HepG2 (cell line): ENCODE results near the gene TUBGCP4. TPM values are rescaled to one million over a fixed set of nuclear protein-coding genes. Genes with fewer than 3 reads are reported as not detected.
A peak's percentile ranks its signal among the peaks of the same experiment; 100 is the strongest.

ENCODE experiments used
- CAMTA2 ChIP-seq: sonication (generic); formaldehyde crosslinking; IDR thresholded peaks from 2 replicates; pipeline ENCODE4 v1.4.0; 2020; ENCODE audit warnings: mild to moderate bottlenecking, missing genetic modification reagents, borderline replicate concordance
- CHCHD3 ChIP-seq: sonication (generic); formaldehyde crosslinking; IDR thresholded peaks from 2 replicates; pipeline ENCODE4 v1.8.0; 2022; ENCODE audit warnings: mild to moderate bottlenecking, missing genetic modification reagents, moderate library complexity
- KLF9 ChIP-seq: IDR thresholded peaks from 2 replicates; pipeline ENCODE4 v1.6.1; 2016; ENCODE audit warnings: low read depth
- NR2C2 ChIP-seq: sonication (generic); formaldehyde crosslinking; IDR thresholded peaks from 2 replicates; pipeline ENCODE4 v1.4.0; 2020; ENCODE audit warnings: missing genetic modification reagents, mild to moderate bottlenecking, moderate library complexity, borderline replicate concordance
- PAF1 ChIP-seq: IDR thresholded peaks from 2 replicates; pipeline ENCODE4 v1.6.1; 2016; ENCODE audit warnings: missing genetic modification reagents, missing compliant biosample characterization
- PHF5A ChIP-seq: IDR thresholded peaks from one replicate; pipeline ENCODE4 v1.6.1; 2018; ENCODE audit warnings: low read depth, missing genetic modification reagents; ENCODE audit not compliant: unreplicated experiment
- REXO4 ChIP-seq: sonication (generic); formaldehyde crosslinking; IDR thresholded peaks from 2 replicates; pipeline ENCODE4 v1.8.0; 2022; ENCODE audit warnings: missing genetic modification reagents, mild to moderate bottlenecking, borderline replicate concordance
- ZBTB26 ChIP-seq: IDR thresholded peaks from 2 replicates; pipeline ENCODE4 v1.6.1; 2016; ENCODE audit warnings: missing compliant biosample characterization, missing genetic modification reagents, borderline replicate concordance
- ZNF619 ChIP-seq: sonication (generic); formaldehyde crosslinking; IDR thresholded peaks from 2 replicates; pipeline ENCODE4 v1.4.0; 2020; ENCODE audit warnings: mild to moderate bottlenecking, missing genetic modification reagents
- polyA plus RNA-seq, 8 experiments: library from polyadenylated mRNA; depleted of rRNA in 3 of 8; stranded (reverse) in 7 of 8; unstranded in 1 of 8; fragments of >200 nt; fragmentation: Illumina TruSeq in 4 of 8; extraction: Trizol in 4 of 8; gene quantifications; 2 replicates each; pipeline versions ENCODE4 v1.2.1 to v1.2.3, GENCODE V29; 2011 to 2016; ENCODE audit warnings: low read depth in 4 of 8, missing spikeins in 1 of 8, mixed read lengths in 1 of 8; ENCODE audit not compliant: insufficient read depth in 1 of 8
- total RNA-seq, 5 experiments: library from RNA; depleted of rRNA; stranded (reverse); fragments of >200 nt; fragmentation: Illumina TruSeq; extraction: Trizol; gene quantifications; 2 replicates each; pipeline ENCODE4 v1.2.3, GENCODE V29; 2016; ENCODE audit warnings: low read depth in 1 of 5
- TF ChIP-seq, protein P1 (sequence below): sonication (generic); formaldehyde crosslinking; conservative IDR thresholded peaks from 2 replicates; pipeline ENCODE4 v1.8.1; 2023; ENCODE audit warnings: missing genetic modification reagents
- TF ChIP-seq, protein P2 (sequence below): sonication (generic); formaldehyde crosslinking; IDR thresholded peaks from 2 replicates; pipeline ENCODE4 v1.5.1; 2020; ENCODE audit warnings: mild to moderate bottlenecking, missing genetic modification reagents, moderate library complexity
- TF ChIP-seq, protein P3 (sequence below): sonication (generic); formaldehyde crosslinking; IDR thresholded peaks from 2 replicates; pipeline ENCODE4 v1.8.1; 2023; ENCODE audit warnings: mild to moderate bottlenecking, missing genetic modification reagents, borderline replicate concordance
- TF ChIP-seq, protein P4 (sequence below): sonication (generic); formaldehyde crosslinking; IDR thresholded peaks from 2 replicates; pipeline ENCODE4 v1.4.0; 2020; ENCODE audit warnings: mild to moderate bottlenecking, missing genetic modification reagents, borderline replicate concordance
- TF ChIP-seq, protein P5 (sequence below): sonication (generic); formaldehyde crosslinking; conservative IDR thresholded peaks from 2 replicates; pipeline ENCODE4 v1.4.0; 2020; ENCODE audit warnings: mild to moderate bottlenecking, missing genetic modification reagents, moderate library complexity

The TUBGCP4 gene
- total and polyA plus RNA-seq, 2 of the 13 experiments (the other 11 are each of a cell fraction or from before 2014, with no cell fraction given): 15.0 to 20.5 TPM

DNA sequence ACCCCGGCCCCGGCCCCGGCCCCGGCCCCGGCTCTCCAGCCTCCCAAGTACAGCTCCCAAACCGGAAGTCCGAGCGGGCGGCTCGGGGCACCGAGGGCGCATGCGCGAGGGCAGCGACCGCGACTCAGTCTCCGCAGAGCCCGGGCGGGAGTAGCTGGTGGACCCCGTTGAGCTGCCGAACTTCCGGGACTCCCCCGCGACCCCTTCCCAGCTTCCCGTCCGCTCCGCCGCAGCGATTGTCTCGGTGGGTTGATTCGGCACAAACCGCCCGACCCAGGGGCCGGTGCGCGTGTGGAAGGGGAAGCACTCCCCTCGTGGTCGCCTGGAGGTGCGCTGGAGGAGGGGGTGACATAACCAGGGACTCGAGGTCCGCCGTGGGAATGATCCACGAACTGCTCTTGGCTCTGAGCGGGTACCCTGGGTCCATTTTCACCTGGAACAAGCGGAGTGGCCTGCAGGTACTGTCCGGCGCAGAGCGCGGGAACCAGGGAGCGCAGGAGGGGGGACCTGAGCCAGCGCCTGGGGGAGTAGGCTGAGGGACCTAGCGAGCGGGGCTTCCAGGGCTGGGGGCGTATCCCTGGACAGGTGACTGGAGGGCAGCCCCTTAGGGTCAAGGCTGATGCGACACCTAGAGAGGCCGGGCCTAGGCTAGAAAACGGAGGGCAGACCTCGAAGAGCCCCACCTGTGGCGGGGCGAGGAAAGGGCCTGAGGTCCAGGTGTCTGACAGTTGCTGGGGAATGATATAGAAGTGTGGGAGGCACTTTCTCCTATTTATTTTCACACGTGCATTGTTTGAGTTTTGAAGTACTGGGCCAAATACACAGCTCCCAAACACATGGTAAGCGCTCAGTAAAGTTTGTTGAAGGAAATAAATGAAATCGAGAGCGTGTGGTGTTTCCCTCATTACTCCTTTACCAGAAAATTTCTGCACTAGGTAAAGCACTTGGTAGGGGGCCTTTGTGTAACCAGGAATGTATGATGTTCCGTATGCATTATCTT, at the start of gene TUBGCP4, which contains the start of gene ZSCAN29 (continued):
- TF ChIP-seq, protein P1, sequence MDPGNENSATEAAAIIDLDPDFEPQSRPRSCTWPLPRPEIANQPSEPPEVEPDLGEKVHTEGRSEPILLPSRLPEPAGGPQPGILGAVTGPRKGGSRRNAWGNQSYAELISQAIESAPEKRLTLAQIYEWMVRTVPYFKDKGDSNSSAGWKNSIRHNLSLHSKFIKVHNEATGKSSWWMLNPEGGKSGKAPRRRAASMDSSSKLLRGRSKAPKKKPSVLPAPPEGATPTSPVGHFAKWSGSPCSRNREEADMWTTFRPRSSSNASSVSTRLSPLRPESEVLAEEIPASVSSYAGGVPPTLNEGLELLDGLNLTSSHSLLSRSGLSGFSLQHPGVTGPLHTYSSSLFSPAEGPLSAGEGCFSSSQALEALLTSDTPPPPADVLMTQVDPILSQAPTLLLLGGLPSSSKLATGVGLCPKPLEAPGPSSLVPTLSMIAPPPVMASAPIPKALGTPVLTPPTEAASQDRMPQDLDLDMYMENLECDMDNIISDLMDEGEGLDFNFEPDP (CRISPR knock-in tag): no peak
- TF ChIP-seq, protein P2, sequence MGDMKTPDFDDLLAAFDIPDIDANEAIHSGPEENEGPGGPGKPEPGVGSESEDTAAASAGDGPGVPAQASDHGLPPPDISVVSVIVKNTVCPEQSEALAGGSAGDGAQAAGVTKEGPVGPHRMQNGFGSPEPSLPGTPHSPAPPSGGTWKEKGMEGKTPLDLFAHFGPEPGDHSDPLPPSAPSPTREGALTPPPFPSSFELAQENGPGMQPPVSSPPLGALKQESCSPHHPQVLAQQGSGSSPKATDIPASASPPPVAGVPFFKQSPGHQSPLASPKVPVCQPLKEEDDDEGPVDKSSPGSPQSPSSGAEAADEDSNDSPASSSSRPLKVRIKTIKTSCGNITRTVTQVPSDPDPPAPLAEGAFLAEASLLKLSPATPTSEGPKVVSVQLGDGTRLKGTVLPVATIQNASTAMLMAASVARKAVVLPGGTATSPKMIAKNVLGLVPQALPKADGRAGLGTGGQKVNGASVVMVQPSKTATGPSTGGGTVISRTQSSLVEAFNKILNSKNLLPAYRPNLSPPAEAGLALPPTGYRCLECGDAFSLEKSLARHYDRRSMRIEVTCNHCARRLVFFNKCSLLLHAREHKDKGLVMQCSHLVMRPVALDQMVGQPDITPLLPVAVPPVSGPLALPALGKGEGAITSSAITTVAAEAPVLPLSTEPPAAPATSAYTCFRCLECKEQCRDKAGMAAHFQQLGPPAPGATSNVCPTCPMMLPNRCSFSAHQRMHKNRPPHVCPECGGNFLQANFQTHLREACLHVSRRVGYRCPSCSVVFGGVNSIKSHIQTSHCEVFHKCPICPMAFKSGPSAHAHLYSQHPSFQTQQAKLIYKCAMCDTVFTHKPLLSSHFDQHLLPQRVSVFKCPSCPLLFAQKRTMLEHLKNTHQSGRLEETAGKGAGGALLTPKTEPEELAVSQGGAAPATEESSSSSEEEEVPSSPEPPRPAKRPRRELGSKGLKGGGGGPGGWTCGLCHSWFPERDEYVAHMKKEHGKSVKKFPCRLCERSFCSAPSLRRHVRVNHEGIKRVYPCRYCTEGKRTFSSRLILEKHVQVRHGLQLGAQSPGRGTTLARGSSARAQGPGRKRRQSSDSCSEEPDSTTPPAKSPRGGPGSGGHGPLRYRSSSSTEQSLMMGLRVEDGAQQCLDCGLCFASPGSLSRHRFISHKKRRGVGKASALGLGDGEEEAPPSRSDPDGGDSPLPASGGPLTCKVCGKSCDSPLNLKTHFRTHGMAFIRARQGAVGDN (CRISPR knock-in tag): peak; percentile 92
- TF ChIP-seq, protein P3, sequence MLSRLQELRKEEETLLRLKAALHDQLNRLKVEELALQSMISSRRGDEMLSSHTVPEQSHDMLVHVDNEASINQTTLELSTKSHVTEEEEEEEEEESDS (CRISPR knock-in tag): 0 out of 2 replicates have a peak, but pooled peaks have one; percentile 26
- TF ChIP-seq NR2C2 (CRISPR knock-in tag) (peak; percentile 89), ZBTB26 (no peak; the same call in 1 of the 2 replicates), ZNF619 (CRISPR knock-in tag) (peak; percentile 91; the same call in 1 of the 2 replicates), REXO4 (CRISPR knock-in tag) (no peak), CHCHD3 (peak; percentile 58; the same call in 1 of the 2 replicates), CAMTA2 (CRISPR knock-in tag) (no peak; the same call in 1 of the 2 replicates), PAF1 (CRISPR knock-in tag) (no peak), PHF5A (CRISPR knock-in tag) (no peak), KLF9 (CRISPR knock-in tag) (no peak)
- TF ChIP-seq, protein P4, sequence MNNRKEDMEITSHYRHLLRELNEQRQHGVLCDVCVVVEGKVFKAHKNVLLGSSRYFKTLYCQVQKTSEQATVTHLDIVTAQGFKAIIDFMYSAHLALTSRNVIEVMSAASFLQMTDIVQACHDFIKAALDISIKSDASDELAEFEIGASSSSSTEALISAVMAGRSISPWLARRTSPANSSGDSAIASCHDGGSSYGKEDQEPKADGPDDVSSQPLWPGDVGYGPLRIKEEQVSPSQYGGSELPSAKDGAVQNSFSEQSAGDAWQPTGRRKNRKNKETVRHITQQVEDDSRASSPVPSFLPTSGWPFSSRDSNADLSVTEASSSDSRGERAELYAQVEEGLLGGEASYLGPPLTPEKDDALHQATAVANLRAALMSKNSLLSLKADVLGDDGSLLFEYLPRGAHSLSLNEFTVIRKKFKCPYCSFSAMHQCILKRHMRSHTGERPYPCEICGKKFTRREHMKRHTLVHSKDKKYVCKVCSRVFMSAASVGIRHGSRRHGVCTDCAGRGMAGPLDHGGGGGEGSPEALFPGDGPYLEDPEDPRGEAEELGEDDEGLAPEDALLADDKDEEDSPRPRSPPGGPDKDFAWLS: no peak
- TF ChIP-seq, protein P5, sequence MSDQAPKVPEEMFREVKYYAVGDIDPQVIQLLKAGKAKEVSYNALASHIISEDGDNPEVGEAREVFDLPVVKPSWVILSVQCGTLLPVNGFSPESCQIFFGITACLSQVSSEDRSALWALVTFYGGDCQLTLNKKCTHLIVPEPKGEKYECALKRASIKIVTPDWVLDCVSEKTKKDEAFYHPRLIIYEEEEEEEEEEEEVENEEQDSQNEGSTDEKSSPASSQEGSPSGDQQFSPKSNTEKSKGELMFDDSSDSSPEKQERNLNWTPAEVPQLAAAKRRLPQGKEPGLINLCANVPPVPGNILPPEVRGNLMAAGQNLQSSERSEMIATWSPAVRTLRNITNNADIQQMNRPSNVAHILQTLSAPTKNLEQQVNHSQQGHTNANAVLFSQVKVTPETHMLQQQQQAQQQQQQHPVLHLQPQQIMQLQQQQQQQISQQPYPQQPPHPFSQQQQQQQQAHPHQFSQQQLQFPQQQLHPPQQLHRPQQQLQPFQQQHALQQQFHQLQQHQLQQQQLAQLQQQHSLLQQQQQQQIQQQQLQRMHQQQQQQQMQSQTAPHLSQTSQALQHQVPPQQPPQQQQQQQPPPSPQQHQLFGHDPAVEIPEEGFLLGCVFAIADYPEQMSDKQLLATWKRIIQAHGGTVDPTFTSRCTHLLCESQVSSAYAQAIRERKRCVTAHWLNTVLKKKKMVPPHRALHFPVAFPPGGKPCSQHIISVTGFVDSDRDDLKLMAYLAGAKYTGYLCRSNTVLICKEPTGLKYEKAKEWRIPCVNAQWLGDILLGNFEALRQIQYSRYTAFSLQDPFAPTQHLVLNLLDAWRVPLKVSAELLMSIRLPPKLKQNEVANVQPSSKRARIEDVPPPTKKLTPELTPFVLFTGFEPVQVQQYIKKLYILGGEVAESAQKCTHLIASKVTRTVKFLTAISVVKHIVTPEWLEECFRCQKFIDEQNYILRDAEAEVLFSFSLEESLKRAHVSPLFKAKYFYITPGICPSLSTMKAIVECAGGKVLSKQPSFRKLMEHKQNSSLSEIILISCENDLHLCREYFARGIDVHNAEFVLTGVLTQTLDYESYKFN (CRISPR knock-in tag): peak; percentile 53
